Right ventricle myocardium superior (tissue), 1 donor: ENCODE measurements around the gene PCDHGA6. TPM values are rescaled to one million over a fixed set of nuclear protein-coding genes. Genes with fewer than 3 reads are reported as not detected.
A peak's percentile ranks its signal among the peaks of the same experiment; 100 is the strongest.
"Not testable (repeated sequence)": the region's sequence is repeated elsewhere in the genome, so short reads cannot be mapped to it uniquely, and the experiment has no call there.

Experiments used
- ATAC-seq: fragments of 200-7000 bp; cut with Tn5 transposase; one replicate; pipeline ENCODE4 v1.9.1; 2020; ENCODE audit warnings: mild to moderate bottlenecking; ENCODE audit not compliant: poor library complexity
- DNase-seq: peaks from one replicate; pipeline ENCODE4 v3.0.0-alpha.2; 2020
- intact Hi-C: fragments of 100-400 bp; cut with DNase I; formaldehyde crosslinking; loops from one replicate; pipeline ENCODE4 v1.11.2; 2022
- total RNA-seq: library from RNA; stranded (reverse); fragmentation: NEBNext Ultra II Directional; extraction: Animal tissue kit (Norgen Biotek cat#: 25700); gene quantifications from one replicate; pipeline ENCODE4 v1.2.1, GENCODE V29; 2021
- donor health status: DM: no; HTN: yes; CAD: no; lungs with severe emphysema.

Gene PCDHGA6
- total RNA-seq, 1 donor from 2014 or later: 6.7 TPM

DNA sequence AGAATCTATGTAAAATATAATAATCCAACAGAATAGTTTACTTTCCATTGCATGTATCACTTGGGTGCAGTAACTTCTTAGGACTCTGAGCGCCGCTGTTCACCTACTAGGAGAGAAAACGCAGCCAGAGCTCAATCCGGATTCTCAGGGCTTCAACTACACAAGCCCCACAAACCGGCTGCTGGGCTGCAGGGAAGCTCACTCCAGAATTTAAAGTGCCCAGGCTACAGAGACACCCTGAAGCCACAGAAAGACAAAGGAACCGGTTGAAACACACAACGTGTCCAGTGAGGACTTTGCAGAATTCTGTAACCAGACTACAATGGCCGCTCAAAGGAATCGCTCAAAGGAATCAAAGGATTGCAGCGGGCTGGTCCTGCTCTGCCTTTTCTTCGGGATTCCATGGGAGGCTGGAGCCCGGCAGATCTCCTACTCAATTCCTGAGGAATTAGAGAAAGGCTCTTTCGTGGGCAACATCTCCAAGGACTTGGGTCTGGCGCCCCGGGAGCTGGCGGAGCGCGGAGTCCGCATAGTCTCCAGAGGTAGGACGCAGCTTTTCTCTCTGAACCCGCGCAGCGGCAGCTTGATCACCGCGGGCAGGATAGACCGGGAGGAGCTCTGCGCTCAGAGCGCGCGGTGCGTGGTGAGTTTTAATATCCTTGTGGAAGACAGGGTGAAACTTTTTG, 39.3 kb downstream of the PCDHGA6 start, which contains the start of gene PCDHGA10:
PCDHGA10 (plus strand) TSS at position 134 of the 686 bp plus-strand sequence; CDS start at position 323, 189 bp downstream.
- ATAC-seq: peak; percentile 73
- DNase-seq: no peak
- intact Hi-C loops: loop anchor here (5.0 kb wide), 1 partner anchor 66 kb away; no protein-coding TSS in a partner anchor

DNA sequence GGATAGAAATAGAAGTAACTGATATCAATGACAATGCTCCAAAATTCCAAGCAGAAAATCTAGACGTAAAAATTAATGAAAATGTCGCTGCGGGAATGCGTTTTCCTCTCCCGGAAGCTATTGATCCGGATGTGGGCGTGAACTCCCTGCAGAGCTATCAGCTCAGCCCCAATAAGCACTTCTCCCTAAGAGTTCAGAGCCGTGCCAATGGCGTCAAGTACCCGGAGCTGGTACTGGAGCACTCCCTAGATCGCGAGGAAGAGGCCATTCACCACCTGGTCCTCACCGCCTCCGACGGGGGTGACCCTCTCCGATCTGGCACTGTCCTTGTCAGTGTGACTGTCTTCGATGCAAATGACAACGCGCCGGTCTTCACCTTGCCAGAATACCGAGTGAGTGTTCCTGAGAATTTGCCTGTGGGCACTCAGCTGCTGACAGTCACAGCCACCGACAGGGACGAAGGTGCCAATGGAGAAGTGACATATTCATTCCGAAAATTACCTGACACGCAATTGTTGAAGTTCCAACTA, 39.9 kb downstream of the PCDHGA6 start:
- DNase-seq: no peak
- peak; percentile 32 for ATAC-seq
- intact Hi-C loops: loop anchor here (5.0 kb wide), 1 partner anchor 66 kb away; no protein-coding TSS in a partner anchor

DNA sequence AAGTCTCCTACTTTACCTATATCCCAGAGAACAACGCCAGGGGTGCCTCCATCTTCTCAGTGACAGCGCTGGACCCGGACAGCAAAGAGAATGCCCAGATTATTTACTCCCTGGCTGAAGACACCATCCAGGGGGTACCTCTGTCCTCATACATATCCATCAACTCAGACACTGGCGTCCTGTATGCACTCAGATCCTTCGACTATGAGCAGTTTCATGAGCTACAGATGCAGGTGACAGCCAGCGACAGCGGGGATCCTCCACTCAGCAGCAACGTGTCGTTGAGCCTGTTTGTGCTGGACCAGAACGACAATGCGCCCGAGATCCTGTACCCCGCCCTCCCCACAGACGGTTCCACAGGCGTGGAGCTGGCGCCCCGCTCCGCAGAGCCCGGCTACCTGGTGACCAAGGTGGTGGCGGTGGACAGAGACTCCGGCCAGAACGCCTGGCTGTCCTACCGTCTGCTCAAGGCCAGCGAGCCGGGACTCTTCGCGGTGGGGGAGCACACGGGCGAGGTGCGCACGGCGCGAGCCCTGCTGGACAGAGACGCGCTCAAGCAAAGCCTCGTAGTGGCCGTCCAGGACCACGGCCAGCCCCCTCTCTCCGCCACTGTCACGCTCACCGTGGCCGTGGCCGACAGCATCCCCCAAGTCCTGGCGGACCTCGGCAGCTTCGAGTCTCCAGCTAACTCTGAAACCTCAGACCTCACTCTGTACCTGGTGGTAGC, 41.0 kb downstream of the PCDHGA6 start:
- not testable (repeated sequence) for DNase-seq, ATAC-seq
- intact Hi-C loops: loop anchor here (5.0 kb wide), 1 partner anchor 67 kb away; no protein-coding TSS in a partner anchor

DNA sequence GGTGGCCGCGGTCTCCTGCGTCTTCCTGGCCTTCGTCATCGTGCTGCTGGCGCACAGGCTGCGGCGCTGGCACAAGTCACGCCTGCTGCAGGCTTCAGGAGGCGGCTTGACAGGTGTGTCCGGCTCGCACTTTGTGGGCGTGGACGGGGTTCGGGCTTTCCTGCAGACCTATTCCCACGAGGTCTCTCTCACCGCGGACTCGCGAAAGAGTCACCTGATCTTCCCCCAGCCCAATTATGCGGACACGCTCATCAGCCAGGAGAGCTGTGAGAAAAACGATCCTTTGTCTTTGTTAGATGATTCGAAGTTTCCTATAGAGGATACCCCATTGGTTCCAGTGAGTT, 41.6 kb downstream of the PCDHGA6 start:
- intact Hi-C loops, ATAC-seq, DNase-seq: not testable (repeated sequence)

DNA sequence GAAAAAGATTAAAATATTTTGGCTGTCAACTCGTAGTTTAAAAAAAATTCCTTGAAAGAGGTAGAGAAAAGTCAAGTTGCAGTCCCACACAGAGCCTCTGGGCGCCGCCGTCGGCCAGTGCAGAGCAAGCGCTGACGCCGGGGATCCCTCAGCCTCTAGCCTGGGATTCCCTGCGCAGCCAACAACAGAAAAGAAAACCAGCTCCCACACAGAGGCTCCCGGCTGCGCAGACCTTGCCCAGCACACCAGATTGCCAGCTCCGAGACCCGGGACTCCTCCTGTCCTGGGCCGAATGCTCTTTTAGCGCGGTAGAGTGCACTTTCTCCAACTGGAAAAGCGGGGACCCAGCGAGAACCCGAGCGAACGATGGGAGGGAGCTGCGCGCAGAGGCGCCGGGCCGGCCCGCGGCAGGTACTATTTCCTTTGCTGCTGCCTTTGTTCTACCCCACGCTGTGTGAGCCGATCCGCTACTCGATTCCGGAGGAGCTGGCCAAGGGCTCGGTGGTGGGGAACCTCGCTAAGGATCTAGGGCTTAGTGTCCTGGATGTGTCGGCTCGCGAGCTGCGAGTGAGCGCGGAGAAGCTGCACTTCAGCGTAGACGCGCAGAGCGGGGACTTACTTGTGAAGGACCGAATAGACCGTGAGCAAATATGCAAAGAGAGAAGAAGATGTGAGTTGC, 43.9 kb downstream of the PCDHGA6 start, which contains the start of gene PCDHGB7:
PCDHGB7 (plus strand) TSS at position 184 of the 679 bp plus-strand sequence; CDS start at position 367, 183 bp downstream.
- DNase-seq (peak; percentile 88), ATAC-seq (peak; percentile 90)
- intact Hi-C loops: loop anchor here (2.0 kb wide), 1 partner anchor 143 kb away; no protein-coding TSS in a partner anchor

DNA sequence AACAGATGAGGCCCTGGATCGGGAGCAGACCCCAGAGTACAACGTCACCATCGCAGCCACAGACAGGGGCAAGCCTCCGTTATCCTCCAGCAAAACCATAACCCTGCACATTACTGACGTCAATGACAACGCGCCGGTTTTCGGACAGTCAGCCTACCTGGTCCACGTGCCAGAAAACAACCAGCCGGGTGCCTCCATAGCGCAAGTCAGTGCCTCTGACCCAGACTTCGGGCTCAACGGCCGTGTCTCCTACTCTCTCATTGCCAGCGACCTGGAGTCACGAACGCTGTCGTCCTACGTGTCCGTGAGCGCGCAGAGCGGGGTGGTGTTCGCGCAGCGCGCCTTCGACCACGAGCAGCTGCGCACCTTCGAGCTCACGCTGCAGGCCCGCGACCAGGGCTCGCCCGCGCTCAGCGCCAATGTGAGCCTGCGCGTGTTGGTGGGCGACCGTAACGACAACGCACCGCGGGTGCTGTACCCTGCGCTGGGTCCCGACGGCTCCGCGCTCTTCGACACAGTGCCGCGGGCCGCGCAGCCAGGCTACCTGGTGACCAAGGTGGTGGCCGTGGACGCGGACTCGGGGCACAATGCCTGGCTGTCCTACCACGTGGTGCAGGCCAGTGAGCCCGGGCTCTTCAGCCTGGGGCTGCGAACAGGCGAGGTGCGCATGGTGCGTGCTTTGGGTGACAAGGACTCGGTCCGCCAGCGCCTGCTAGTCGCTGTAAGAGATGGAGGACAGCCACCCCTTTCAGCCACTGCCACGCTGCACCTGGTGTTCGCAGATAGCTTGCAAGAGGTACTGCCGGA, 45.6 kb downstream of the PCDHGA6 start:
- DNase-seq (no peak), ATAC-seq (no peak)
- intact Hi-C loops: no loop called here

DNA sequence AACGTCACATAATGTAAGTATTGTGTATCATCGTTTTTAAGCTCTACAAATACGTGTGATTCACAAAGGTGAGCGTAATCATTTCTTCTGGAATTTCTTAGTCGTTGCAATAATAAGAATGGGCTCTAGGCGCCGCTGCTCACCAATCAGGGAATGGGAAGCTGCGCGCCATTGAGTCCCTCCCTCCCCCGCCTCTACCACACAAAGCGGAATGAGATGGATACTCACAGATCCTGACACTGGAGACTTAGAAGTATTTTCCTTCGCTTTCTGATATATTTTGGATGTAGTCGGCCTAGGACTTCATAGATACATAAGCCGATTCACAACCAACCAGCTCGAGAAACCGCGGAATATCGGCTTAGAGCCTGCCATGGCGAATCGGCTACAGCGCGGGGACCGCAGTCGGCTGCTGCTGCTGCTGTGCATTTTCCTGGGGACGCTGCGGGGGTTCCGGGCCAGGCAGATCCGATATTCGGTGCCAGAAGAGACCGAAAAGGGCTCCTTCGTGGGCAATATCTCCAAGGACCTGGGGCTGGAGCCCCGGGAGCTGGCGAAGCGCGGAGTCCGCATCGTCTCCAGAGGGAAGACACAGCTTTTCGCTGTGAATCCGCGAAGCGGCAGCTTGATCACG, 47.3 kb downstream of the PCDHGA6 start, which contains the start of gene PCDHGA11:
PCDHGA11 (plus strand) TSS at position 197 of the 634 bp plus-strand sequence; CDS start at position 374, 177 bp downstream.
- DNase-seq (no peak), ATAC-seq (peak; percentile 41)
- intact Hi-C loops: no loop called here

DNA sequence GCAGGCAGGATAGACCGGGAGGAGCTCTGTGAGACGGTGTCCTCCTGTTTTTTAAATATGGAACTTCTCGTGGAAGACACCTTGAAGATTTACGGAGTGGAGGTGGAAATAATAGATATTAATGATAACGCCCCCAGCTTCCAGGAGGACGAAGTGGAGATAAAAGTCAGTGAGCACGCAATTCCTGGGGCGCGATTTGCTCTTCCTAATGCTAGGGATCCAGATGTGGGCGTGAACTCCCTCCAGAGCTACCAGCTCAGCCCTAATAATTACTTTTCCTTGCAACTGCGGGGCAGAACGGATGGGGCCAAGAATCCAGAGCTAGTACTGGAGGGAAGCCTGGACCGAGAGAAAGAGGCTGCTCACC, 47.8 kb downstream of the PCDHGA6 start:
- intact Hi-C loops: no loop called here
- DNase-seq (no peak), ATAC-seq (no peak)

DNA sequence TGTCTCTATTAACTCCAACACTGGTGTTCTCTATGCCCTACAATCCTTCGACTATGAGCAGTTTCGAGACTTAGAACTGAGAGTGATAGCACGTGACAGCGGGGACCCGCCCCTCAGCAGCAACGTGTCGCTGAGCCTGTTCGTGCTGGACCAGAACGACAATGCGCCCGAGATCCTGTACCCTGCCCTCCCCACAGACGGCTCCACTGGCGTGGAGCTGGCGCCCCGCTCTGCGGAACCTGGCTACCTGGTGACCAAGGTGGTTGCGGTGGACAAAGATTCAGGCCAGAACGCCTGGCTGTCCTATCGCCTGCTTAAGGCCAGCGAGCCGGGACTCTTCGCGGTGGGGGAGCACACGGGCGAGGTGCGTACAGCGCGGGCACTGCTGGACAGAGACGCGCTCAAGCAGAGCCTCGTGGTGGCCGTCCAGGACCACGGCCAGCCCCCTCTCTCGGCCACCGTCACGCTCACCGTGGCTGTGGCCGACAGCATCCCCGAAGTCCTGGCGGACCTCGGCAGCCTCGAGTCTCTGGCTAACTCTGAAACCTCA, 49.1 kb downstream of the PCDHGA6 start:
- DNase-seq (no peak), ATAC-seq (no peak)
- intact Hi-C loops: no loop called here

DNA sequence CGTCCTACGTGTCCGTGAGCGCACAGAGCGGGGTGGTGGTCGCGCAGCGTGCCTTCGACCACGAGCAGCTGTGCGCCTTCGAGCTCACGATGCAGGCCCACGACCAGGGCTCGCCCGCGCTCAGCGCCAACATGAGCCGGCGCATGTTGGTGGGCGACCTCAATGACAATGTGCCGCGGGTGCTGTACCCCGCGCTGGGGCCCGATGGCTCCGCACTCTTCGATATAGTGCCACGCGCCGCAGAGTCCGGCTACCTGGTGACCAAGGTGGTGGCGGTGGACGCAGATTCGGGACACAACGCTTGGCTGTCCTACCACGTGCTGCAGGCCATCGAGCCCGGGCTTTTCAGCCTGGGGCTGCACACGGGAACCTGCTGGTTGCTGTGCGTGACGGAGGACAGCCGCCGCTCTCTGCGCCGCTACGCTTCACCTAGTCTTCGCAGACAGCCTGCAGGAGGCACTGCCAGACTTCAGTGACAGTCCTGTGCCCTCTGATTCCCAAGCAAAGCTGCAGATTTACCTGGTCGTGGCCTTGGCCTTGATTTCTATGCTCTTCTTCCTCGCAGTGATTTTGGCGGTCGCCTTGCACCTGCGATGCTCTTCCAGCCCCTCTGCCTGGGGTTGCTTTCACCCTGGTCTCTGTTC, 54.2 kb downstream of the PCDHGA6 start:
- DNase-seq (no peak), ATAC-seq (no peak)
- intact Hi-C loops: loop anchor here (5.0 kb wide), 1 partner anchor 99 kb away; no protein-coding TSS in a partner anchor

Other genes with a start within 250 kb of the PCDHGA6 start
- 1.3 TPM for gene PCDHB5, start 238.7 kb upstream of the PCDHGA6 start, total RNA-seq
- 0.35 TPM for gene PCDHB6, start 223.8 kb upstream of the PCDHGA6 start, total RNA-seq
- 0.62 TPM for gene PCDHB7, start 201.2 kb upstream of the PCDHGA6 start, total RNA-seq
- 2.1 TPM for gene PCDHB8, start 196.1 kb upstream of the PCDHGA6 start, total RNA-seq
- 2.2 TPM for gene PCDHB16, start 191.5 kb upstream of the PCDHGA6 start, total RNA-seq
- gene PCDHB9, start 186.7 kb upstream of the PCDHGA6 start, total RNA-seq: 0.81 TPM
- 0.81 TPM for gene PCDHB10, start 181.5 kb upstream of the PCDHGA6 start, total RNA-seq
- gene PCDHB11, start 174.3 kb upstream of the PCDHGA6 start, total RNA-seq: 0.73 TPM
- 1.0 TPM for gene PCDHB12, start 165.2 kb upstream of the PCDHGA6 start, total RNA-seq
- 2.8 TPM for gene PCDHB13, start 160.0 kb upstream of the PCDHGA6 start, total RNA-seq
- 3.3 TPM for gene PCDHB14, start 150.5 kb upstream of the PCDHGA6 start, total RNA-seq
- gene PCDHB15, start 128.5 kb upstream of the PCDHGA6 start, total RNA-seq: 3.9 TPM
- 0.16 TPM for gene SLC25A2, start 69.8 kb upstream of the PCDHGA6 start, total RNA-seq
- 101 TPM for gene TAF7, start 53.1 kb upstream of the PCDHGA6 start, total RNA-seq
- 2.7 TPM for gene PCDHGA1, start 43.4 kb upstream of the PCDHGA6 start, total RNA-seq
- 6.5 TPM for gene PCDHGA2, start 35.1 kb upstream of the PCDHGA6 start, total RNA-seq
- gene PCDHGA3, start 30.1 kb upstream of the PCDHGA6 start, total RNA-seq: 13.0 TPM
- 7.8 TPM for gene PCDHGB1, start 23.8 kb upstream of the PCDHGA6 start, total RNA-seq
- 9.3 TPM for gene PCDHGA4, start 18.9 kb upstream of the PCDHGA6 start, total RNA-seq
- gene PCDHGB2, start 13.9 kb upstream of the PCDHGA6 start, total RNA-seq: 9.2 TPM
- 6.6 TPM for gene PCDHGA5, start 9.7 kb upstream of the PCDHGA6 start, total RNA-seq
- gene PCDHGB3, start 3.6 kb upstream of the PCDHGA6 start, total RNA-seq: 7.6 TPM
- gene PCDHGA7, start 8.9 kb downstream of the PCDHGA6 start, total RNA-seq: 7.7 TPM
- gene PCDHGB4, start 13.8 kb downstream of the PCDHGA6 start, total RNA-seq: 5.8 TPM
- gene PCDHGA8, start 18.7 kb downstream of the PCDHGA6 start, total RNA-seq: 10.1 TPM
- 7.2 TPM for gene PCDHGB5, start 24.1 kb downstream of the PCDHGA6 start, total RNA-seq
- gene PCDHGA9, start 28.9 kb downstream of the PCDHGA6 start, total RNA-seq: 4.3 TPM
- 6.2 TPM for gene PCDHGB6, start 34.1 kb downstream of the PCDHGA6 start, total RNA-seq
- gene PCDHGA10, start 39.1 kb downstream of the PCDHGA6 start, total RNA-seq: 5.4 TPM
- gene PCDHGB7, start 43.8 kb downstream of the PCDHGA6 start, total RNA-seq: 9.8 TPM
- 5.1 TPM for gene PCDHGA11, start 47.2 kb downstream of the PCDHGA6 start, total RNA-seq
- 4.9 TPM for gene PCDHGA12, start 56.6 kb downstream of the PCDHGA6 start, total RNA-seq
- 17.1 TPM for gene PCDHGC3, start 102.1 kb downstream of the PCDHGA6 start, total RNA-seq
- 3.0 TPM for gene PCDHGC4, start 111.1 kb downstream of the PCDHGA6 start, total RNA-seq
- gene PCDHGC5, start 115.2 kb downstream of the PCDHGA6 start, total RNA-seq: 3.0 TPM
- gene DIAPH1, start 245.1 kb downstream of the PCDHGA6 start, total RNA-seq: 32.0 TPM